C4-2B (cell line): ENCODE results near the gene SYMPK.

Experiments used
- ZFX ChIP-seq: fragments of 450-650 bp; IDR thresholded peaks from 2 replicates; pipeline ENCODE4 v1.6.1; 2017
- TF ChIP-seq, protein P1 (sequence below): fragments of 450-650 bp; conservative IDR thresholded peaks from 2 replicates; pipeline ENCODE4 v1.5.1; 2017; ENCODE audit warnings: mild to moderate bottlenecking

DNA sequence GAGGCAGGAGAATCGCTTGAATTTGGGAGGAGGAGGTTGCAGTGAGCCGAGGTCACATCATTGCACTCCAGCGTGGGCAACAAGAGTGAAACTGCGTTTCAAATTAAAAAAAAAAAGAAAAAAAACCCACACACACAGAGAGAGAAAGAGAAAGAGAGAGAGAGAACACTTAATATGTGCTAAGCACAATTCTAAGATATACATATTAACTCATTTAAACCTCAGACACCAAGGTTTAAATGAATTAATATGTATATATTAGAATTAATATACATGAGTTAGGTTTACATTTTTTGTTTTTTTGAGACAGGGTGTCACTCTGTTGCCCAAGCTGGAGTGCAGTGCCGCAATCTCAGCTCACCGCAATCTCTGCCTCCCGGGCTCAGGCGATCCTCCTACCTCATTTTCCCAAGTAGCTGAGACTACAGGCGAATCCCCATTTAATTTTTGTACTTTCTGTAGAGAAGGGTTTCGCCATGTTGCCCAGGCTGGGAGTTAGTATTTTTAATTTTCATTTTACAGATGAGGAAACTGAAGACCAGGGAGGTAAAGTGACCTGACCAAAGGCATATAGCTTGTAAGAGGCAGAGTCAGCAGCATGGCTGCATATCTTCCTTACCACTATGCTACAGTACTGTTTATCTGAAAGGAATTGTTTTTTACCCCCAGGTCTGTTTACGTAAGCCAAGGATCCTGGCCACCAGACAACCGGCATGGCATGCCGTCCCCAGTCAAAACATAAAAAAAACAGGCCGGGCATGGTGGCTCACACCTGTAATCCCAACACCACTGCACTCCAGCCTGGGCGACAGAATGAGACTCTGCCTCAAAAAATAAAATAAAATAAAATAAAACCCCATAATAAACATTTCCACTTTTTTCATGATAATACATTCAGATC lies 2.3 kb downstream of the SYMPK start:
- TF ChIP-seq, protein P1, sequence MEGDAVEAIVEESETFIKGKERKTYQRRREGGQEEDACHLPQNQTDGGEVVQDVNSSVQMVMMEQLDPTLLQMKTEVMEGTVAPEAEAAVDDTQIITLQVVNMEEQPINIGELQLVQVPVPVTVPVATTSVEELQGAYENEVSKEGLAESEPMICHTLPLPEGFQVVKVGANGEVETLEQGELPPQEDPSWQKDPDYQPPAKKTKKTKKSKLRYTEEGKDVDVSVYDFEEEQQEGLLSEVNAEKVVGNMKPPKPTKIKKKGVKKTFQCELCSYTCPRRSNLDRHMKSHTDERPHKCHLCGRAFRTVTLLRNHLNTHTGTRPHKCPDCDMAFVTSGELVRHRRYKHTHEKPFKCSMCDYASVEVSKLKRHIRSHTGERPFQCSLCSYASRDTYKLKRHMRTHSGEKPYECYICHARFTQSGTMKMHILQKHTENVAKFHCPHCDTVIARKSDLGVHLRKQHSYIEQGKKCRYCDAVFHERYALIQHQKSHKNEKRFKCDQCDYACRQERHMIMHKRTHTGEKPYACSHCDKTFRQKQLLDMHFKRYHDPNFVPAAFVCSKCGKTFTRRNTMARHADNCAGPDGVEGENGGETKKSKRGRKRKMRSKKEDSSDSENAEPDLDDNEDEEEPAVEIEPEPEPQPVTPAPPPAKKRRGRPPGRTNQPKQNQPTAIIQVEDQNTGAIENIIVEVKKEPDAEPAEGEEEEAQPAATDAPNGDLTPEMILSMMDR, result no peak
- no peak for TF ChIP-seq ZFX
